ENCODE measurements around the gene SORCS2. TPM values are rescaled to one million over a fixed set of nuclear protein-coding genes. Genes with fewer than 3 reads are reported as not detected.

Gene SORCS2
- total RNA-seq, 6 donors from 2014 or later: 2.2 to 28.3 (median 7.2) TPM

- WGBS, 2 donors: 82 to 84% methylated on average over 9 of the region's 9 CpGs
- TF ChIP-seq EP300 (IDR thresholded peaks at IDR 0.05): no peak
- TF ChIP-seq CTCF (IDR thresholded peaks at IDR 0.05): no peak
- no peak for TF ChIP-seq POLR2A (IDR thresholded peaks at IDR 0.05)
- Histone ChIP-seq H3K4me3 (no peak overlapping the region), H3K27me3 (no peaks in the 10 kb centered on the region), H3K9me3 (no peaks in the 10 kb centered on the region), H3K36me3 (no peaks in the 10 kb centered on the region), H3K27ac (no peak overlapping the region), H3K4me1 (peaks cover 0 to 24% (median 7%) of the 10 kb centered on the region in 4 donors)
- no peak for ATAC-seq (ENCODE audit: low FRiP score in 2 of 2)
- no peak for DNase-seq
These were observed 165.0 kb downstream of the SORCS2 start for GRCh38 chr4:7357323-7357722.

- no peaks in the 10 kb centered on the region for H3K9me3 ChIP-seq
- no peaks in the 10 kb centered on the region for H3K36me3 ChIP-seq
- no peaks in the 10 kb centered on the region for H3K27me3 ChIP-seq
- H3K4me1 ChIP-seq: peaks cover 0 to 24% (median 7%) of the 10 kb centered on the region in 4 donors
- no peak for TF ChIP-seq CTCF (IDR thresholded peaks at IDR 0.05)
- peak in 1 of 4 donors; percentile 10 for TF ChIP-seq EP300 (IDR thresholded peaks at IDR 0.05)
- peak in 1 of 2 donors; percentile 30 for TF ChIP-seq POLR2AphosphoS5 (IDR thresholded peaks at IDR 0.05)
- TF ChIP-seq POLR2A (IDR thresholded peaks at IDR 0.05): no peak
- 55 to 62% methylated on average over 11 of the region's 11 CpGs for WGBS, 2 donors
- peak in 1 of 2 donors; percentile 76 for DNase-seq
- peak; percentile 59 to 67 for ATAC-seq (ENCODE audit: low FRiP score in 2 of 2)
- no peak overlapping the region for H3K4me3 ChIP-seq
- no peak overlapping the region for H3K27ac ChIP-seq
These were observed 165.9 kb downstream of the SORCS2 start for GRCh38 chr4:7358100-7358735.

- Histone ChIP-seq H3K4me3 (no peak overlapping the region), H3K4me1 (peaks cover 0 to 24% (median 7%) of the 10 kb centered on the region in 4 donors), H3K27me3 (no peaks in the 10 kb centered on the region), H3K27ac (peak overlapping the region in 1 of 4 donors; percentile 59), H3K36me3 (no peaks in the 10 kb centered on the region), H3K9me3 (no peaks in the 10 kb centered on the region)
- 51 to 54% methylated on average over 12 of the region's 13 CpGs for WGBS, 2 donors
- TF ChIP-seq POLR2AphosphoS5 (IDR thresholded peaks at IDR 0.05): peak; percentile 37 to 59
- no peak for TF ChIP-seq CTCF (IDR thresholded peaks at IDR 0.05)
- peak in 2 of 4 donors; percentile 72 to 86 for TF ChIP-seq EP300 (IDR thresholded peaks at IDR 0.05)
- no peak for TF ChIP-seq POLR2A (IDR thresholded peaks at IDR 0.05)
- DNase-seq: peak in 1 of 2 donors; percentile 85
- ATAC-seq (ENCODE audit: low FRiP score in 2 of 2): peak; percentile 50 to 84
These were observed 167.2 kb downstream of the SORCS2 start for GRCh38 chr4:7359400-7360062.

- no peak overlapping the region for H3K27ac ChIP-seq
- WGBS, 2 donors: 69 to 74% methylated on average over 8 of the region's 8 CpGs
These were observed 168.5 kb downstream of the SORCS2 start for GRCh38 chr4:7360806-7361205.

More at GRCh38 chr4:7360806-7361205, 168.5 kb downstream of the SORCS2 start:
- Histone ChIP-seq H3K27me3 (no peaks in the 10 kb centered on the region), H3K36me3 (no peaks in the 10 kb centered on the region), H3K4me3 (no peak overlapping the region), H3K4me1 (peaks cover 4 to 36% (median 18%) of the 10 kb centered on the region in 4 donors), H3K9me3 (no peaks in the 10 kb centered on the region)
- DNase-seq (no peak), ATAC-seq (ENCODE audit: low FRiP score in 2 of 2) (no peak)
- no peak for TF ChIP-seq POLR2AphosphoS5 (IDR thresholded peaks at IDR 0.05)
- no peak for TF ChIP-seq POLR2A (IDR thresholded peaks at IDR 0.05)
- TF ChIP-seq CTCF (IDR thresholded peaks at IDR 0.05): no peak
- TF ChIP-seq EP300 (IDR thresholded peaks at IDR 0.05): no peak
